NT2/D1 (cell line): ENCODE measurements around the gene COL23A1.

Experiments
- SUZ12 ChIP-seq: IDR thresholded peaks from 2 replicates; pipeline ENCODE4 v1.6.1; 2011; ENCODE audit not compliant: insufficient read length, insufficient read depth; ENCODE audit errors: extremely low read depth
- YY1 ChIP-seq: IDR thresholded peaks from 2 replicates; pipeline ENCODE4 v1.6.1; 2011; ENCODE audit not compliant: insufficient read length, insufficient read depth

DNA sequence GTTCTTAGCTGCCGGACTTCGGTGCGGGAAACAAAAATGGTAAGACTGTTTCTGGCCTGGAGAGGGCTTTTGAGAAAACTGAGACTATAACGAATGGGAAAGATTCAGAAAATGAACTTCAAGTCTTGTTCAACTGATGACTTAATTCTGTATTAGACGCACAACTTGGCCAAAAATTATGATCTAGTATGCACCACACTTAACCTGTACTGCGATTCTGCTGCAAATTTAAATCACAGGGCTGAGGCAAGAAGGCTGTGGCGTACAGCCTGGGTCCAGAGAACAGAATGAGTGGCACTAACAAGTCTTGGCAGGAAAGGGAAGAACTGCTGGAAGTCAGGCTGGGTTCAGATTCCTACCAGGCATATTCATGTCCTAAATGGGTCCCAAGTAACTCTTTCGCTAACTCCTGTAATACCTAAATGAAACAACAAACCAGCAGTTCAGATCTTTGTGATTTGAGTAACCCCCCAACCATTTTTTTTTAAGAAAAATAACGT lies 781 bp upstream of the COL23A1 start:
- TF ChIP-seq YY1 (no peak), SUZ12 (no peak)
